HepG2 (cell line): ENCODE results near the gene C12orf56. TPM values are rescaled to one million over a fixed set of nuclear protein-coding genes. Genes with fewer than 3 reads are reported as not detected.

Source experiments
- FOSL1 ChIP-seq: sonication (generic); formaldehyde crosslinking; IDR thresholded peaks from 2 replicates; pipeline ENCODE4 v1.9.0; 2021; ENCODE audit warnings: missing genetic modification reagents, borderline replicate concordance
- GATAD1 ChIP-seq: IDR thresholded peaks from 2 replicates; pipeline ENCODE4 v1.6.1; 2016; ENCODE audit warnings: missing genetic modification reagents, missing compliant biosample characterization
- MAF1 ChIP-seq: sonication (generic); formaldehyde crosslinking; IDR thresholded peaks from 2 replicates; pipeline ENCODE4 v1.5.0; 2020; ENCODE audit warnings: missing genetic modification reagents, borderline replicate concordance
- NPAS2 ChIP-seq: sonication (generic); formaldehyde crosslinking; IDR thresholded peaks from 2 replicates; pipeline ENCODE4 v1.8.0; 2022; ENCODE audit warnings: mild to moderate bottlenecking, missing genetic modification reagents, borderline replicate concordance
- PLRG1 ChIP-seq: fragments of 450-650 bp; conservative IDR thresholded peaks from 2 replicates; pipeline ENCODE4 v1.6.1; 2016
- SRSF4 ChIP-seq: fragments of 200-400 bp; formaldehyde crosslinking; IDR thresholded peaks from one replicate; pipeline ENCODE4 v1.6.1; 2018; ENCODE audit warnings: mild to moderate bottlenecking, low read depth, low read length, moderate library complexity; ENCODE audit not compliant: poor library complexity, severe bottlenecking
- TGIF2 ChIP-seq: IDR thresholded peaks from 2 replicates; pipeline ENCODE4 v1.6.1; 2016; ENCODE audit warnings: control low read depth, missing compliant biosample characterization
- ZBTB38 ChIP-seq: sonication (generic); formaldehyde crosslinking; IDR thresholded peaks from 2 replicates; pipeline ENCODE4 v1.5.1; 2020; ENCODE audit warnings: mild to moderate bottlenecking, missing genetic modification reagents
- ZFYVE20 ChIP-seq: sonication (generic); formaldehyde crosslinking; IDR thresholded peaks from 2 replicates; pipeline ENCODE4 v1.8.0; 2023; ENCODE audit warnings: low read depth, mild to moderate bottlenecking, moderate library complexity, missing genetic modification reagents, borderline replicate concordance
- ZMYM3 ChIP-seq: sonication (generic); formaldehyde crosslinking; IDR thresholded peaks from 2 replicates; pipeline ENCODE4 v1.5.1; 2020; ENCODE audit warnings: mild to moderate bottlenecking, missing genetic modification reagents
- ZNF205 ChIP-seq: IDR thresholded peaks from 2 replicates; pipeline ENCODE4 v1.6.1; 2018; ENCODE audit warnings: missing biosample characterization, missing genetic modification reagents
- ZNF24 ChIP-seq: fragments of 450-650 bp; IDR thresholded peaks from 2 replicates; pipeline ENCODE4 v1.6.1; 2017; ENCODE audit warnings: antibody characterized with exemption, mild to moderate bottlenecking
- ZNF33A ChIP-seq: sonication (generic); formaldehyde crosslinking; IDR thresholded peaks from 2 replicates; pipeline ENCODE4 v1.5.1; 2020; ENCODE audit warnings: missing genetic modification reagents, mild to moderate bottlenecking, moderate library complexity, borderline replicate concordance
- ZNF777 ChIP-seq: sonication (generic); formaldehyde crosslinking; IDR thresholded peaks from 2 replicates; pipeline ENCODE4 v1.4.0; 2020; ENCODE audit warnings: missing genetic modification reagents
- ZSCAN20 ChIP-seq: sonication (generic); formaldehyde crosslinking; IDR thresholded peaks from 2 replicates; pipeline ENCODE4 v1.4.0; 2020; ENCODE audit warnings: missing genetic modification reagents, mild to moderate bottlenecking, borderline replicate concordance
- polyA plus RNA-seq, 8 experiments: library from polyadenylated mRNA; depleted of rRNA in 3 of 8; stranded (reverse) in 7 of 8; unstranded in 1 of 8; fragments of >200 nt; fragmentation: Illumina TruSeq in 4 of 8; extraction: Trizol in 4 of 8; gene quantifications; 2 replicates each; pipeline versions ENCODE4 v1.2.1 to v1.2.3, GENCODE V29; 2011 to 2016; ENCODE audit warnings: low read depth in 4 of 8, missing spikeins in 1 of 8, mixed read lengths in 1 of 8; ENCODE audit not compliant: insufficient read depth in 1 of 8
- total RNA-seq, 5 experiments: library from RNA; depleted of rRNA; stranded (reverse); fragments of >200 nt; fragmentation: Illumina TruSeq; extraction: Trizol; gene quantifications; 2 replicates each; pipeline ENCODE4 v1.2.3, GENCODE V29; 2016; ENCODE audit warnings: low read depth in 1 of 5
- TF ChIP-seq, protein P1 (sequence below): sonication (generic); formaldehyde crosslinking; IDR thresholded peaks from 2 replicates; pipeline ENCODE4 v1.9.0; 2021; ENCODE audit warnings: missing genetic modification reagents, borderline replicate concordance
- TF ChIP-seq, protein P2 (sequence below): sonication (generic); formaldehyde crosslinking; IDR thresholded peaks from 2 replicates; pipeline ENCODE4 v1.4.0; 2020; ENCODE audit warnings: missing genetic modification reagents
- TF ChIP-seq, protein P3 (sequence below): sonication (generic); formaldehyde crosslinking; IDR thresholded peaks from 2 replicates; pipeline ENCODE4 v1.8.0; 2022; ENCODE audit warnings: mild to moderate bottlenecking, missing genetic modification reagents
- TF ChIP-seq, protein P4 (sequence below): IDR thresholded peaks from 2 replicates; pipeline ENCODE4 v1.6.1; 2016
- TF ChIP-seq, protein P5 (sequence below): IDR thresholded peaks from 2 replicates; pipeline ENCODE4 v1.4.0; 2020; ENCODE audit warnings: mild to moderate bottlenecking, missing genetic modification reagents

Gene C12orf56
- total and polyA plus RNA-seq, 2 of the 13 experiments (the other 11 are each of a cell fraction or from before 2014, with no cell fraction given) = 0.07 TPM; not detected in 1

DNA sequence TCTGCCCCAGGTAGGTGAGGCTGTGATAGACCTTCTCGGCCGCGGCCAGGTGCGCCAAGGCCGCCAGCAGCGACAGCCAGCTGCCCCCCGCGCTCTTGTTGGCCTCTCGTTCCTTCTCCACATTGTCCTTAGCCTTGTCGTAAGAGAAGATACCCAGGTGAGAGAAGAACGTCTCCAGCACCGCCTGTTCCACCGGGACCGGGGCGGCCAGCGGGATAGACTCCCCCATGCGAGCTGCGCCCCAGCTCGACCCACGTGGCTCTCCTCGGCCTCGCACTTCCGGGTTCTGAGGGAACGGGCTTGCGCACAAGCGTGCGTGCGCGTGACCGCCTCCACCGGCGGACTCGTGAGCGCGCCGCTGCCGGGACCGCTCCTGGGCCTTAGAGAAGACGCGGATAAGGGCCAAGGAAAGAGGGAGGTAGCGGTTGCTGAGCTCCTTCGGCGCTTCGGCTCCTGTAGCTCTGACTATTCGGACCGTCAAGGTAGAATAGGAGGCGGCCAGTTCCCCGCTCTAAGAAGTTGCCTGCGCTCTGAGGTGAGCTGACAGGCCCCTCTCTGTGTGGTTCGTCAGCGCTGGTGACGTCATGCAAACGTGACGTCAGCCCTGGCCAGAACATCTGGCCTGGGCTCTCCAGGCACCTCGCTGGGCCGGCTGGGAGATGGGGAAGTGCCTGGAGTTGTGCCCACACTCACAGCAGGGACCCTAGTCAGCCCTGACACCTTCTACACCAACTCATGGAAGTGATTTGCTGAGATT lies 168.4 kb downstream of the C12orf56 start, which contains the start of gene KICS2 (continued):
- no peak for TF ChIP-seq SRSF4
- no peak for TF ChIP-seq NPAS2 (CRISPR knock-in tag)
- no peak; the same call in 1 of the 2 replicates for TF ChIP-seq ZMYM3
- TF ChIP-seq ZNF24 = no peak
- TF ChIP-seq, protein P1, sequence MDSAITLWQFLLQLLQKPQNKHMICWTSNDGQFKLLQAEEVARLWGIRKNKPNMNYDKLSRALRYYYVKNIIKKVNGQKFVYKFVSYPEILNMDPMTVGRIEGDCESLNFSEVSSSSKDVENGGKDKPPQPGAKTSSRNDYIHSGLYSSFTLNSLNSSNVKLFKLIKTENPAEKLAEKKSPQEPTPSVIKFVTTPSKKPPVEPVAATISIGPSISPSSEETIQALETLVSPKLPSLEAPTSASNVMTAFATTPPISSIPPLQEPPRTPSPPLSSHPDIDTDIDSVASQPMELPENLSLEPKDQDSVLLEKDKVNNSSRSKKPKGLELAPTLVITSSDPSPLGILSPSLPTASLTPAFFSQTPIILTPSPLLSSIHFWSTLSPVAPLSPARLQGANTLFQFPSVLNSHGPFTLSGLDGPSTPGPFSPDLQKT (CRISPR knock-in tag) = peak; percentile 69; the same call in 1 of the 2 replicates
- TF ChIP-seq PLRG1 = no peak
- TF ChIP-seq FOSL1 (CRISPR knock-in tag) = no peak
- TF ChIP-seq ZNF205 (CRISPR knock-in tag) = peak; percentile 81
- TF ChIP-seq ZBTB38 (CRISPR knock-in tag) = peak; percentile 38
- TF ChIP-seq ZNF777 = peak; percentile 41; the same call in 1 of the 2 replicates
- TF ChIP-seq, protein P2, sequence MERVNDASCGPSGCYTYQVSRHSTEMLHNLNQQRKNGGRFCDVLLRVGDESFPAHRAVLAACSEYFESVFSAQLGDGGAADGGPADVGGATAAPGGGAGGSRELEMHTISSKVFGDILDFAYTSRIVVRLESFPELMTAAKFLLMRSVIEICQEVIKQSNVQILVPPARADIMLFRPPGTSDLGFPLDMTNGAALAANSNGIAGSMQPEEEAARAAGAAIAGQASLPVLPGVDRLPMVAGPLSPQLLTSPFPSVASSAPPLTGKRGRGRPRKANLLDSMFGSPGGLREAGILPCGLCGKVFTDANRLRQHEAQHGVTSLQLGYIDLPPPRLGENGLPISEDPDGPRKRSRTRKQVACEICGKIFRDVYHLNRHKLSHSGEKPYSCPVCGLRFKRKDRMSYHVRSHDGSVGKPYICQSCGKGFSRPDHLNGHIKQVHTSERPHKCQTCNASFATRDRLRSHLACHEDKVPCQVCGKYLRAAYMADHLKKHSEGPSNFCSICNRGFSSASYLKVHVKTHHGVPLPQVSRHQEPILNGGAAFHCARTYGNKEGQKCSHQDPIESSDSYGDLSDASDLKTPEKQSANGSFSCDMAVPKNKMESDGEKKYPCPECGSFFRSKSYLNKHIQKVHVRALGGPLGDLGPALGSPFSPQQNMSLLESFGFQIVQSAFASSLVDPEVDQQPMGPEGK (CRISPR knock-in tag) = peak; percentile 59
- TF ChIP-seq ZSCAN20 (CRISPR knock-in tag) = peak; percentile 82; the same call in 1 of the 2 replicates
- TF ChIP-seq ZNF33A = no peak
- peak; percentile 80 for TF ChIP-seq GATAD1 (CRISPR knock-in tag)
- no peak for TF ChIP-seq ZFYVE20 (CRISPR knock-in tag)
- TF ChIP-seq, protein P3, sequence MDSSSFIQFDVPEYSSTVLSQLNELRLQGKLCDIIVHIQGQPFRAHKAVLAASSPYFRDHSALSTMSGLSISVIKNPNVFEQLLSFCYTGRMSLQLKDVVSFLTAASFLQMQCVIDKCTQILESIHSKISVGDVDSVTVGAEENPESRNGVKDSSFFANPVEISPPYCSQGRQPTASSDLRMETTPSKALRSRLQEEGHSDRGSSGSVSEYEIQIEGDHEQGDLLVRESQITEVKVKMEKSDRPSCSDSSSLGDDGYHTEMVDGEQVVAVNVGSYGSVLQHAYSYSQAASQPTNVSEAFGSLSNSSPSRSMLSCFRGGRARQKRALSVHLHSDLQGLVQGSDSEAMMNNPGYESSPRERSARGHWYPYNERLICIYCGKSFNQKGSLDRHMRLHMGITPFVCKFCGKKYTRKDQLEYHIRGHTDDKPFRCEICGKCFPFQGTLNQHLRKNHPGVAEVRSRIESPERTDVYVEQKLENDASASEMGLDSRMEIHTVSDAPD (CRISPR knock-in tag) = peak; percentile 79; the same call in 1 of the 2 replicates
- TF ChIP-seq, protein P4, sequence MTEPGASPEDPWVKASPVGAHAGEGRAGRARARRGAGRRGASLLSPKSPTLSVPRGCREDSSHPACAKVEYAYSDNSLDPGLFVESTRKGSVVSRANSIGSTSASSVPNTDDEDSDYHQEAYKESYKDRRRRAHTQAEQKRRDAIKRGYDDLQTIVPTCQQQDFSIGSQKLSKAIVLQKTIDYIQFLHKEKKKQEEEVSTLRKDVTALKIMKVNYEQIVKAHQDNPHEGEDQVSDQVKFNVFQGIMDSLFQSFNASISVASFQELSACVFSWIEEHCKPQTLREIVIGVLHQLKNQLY (CRISPR knock-in tag) = peak; percentile 27; the same call in 1 of the 2 replicates
- 0 out of 2 replicates have a peak, but pooled peaks have one; percentile 29 for TF ChIP-seq MAF1 (CRISPR knock-in tag)
- TF ChIP-seq, protein P5, sequence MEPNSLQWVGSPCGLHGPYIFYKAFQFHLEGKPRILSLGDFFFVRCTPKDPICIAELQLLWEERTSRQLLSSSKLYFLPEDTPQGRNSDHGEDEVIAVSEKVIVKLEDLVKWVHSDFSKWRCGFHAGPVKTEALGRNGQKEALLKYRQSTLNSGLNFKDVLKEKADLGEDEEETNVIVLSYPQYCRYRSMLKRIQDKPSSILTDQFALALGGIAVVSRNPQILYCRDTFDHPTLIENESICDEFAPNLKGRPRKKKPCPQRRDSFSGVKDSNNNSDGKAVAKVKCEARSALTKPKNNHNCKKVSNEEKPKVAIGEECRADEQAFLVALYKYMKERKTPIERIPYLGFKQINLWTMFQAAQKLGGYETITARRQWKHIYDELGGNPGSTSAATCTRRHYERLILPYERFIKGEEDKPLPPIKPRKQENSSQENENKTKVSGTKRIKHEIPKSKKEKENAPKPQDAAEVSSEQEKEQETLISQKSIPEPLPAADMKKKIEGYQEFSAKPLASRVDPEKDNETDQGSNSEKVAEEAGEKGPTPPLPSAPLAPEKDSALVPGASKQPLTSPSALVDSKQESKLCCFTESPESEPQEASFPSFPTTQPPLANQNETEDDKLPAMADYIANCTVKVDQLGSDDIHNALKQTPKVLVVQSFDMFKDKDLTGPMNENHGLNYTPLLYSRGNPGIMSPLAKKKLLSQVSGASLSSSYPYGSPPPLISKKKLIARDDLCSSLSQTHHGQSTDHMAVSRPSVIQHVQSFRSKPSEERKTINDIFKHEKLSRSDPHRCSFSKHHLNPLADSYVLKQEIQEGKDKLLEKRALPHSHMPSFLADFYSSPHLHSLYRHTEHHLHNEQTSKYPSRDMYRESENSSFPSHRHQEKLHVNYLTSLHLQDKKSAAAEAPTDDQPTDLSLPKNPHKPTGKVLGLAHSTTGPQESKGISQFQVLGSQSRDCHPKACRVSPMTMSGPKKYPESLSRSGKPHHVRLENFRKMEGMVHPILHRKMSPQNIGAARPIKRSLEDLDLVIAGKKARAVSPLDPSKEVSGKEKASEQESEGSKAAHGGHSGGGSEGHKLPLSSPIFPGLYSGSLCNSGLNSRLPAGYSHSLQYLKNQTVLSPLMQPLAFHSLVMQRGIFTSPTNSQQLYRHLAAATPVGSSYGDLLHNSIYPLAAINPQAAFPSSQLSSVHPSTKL (CRISPR knock-in tag) = peak; percentile 56
- TF ChIP-seq TGIF2 (CRISPR knock-in tag) = peak; percentile 47
